ENCODE results near the gene CCDC68.
"Not testable (repeated sequence)": the region's sequence is repeated elsewhere in the genome, so short reads cannot be mapped to it uniquely, and the experiment has no call there.

CCDC68 gene, protein sequence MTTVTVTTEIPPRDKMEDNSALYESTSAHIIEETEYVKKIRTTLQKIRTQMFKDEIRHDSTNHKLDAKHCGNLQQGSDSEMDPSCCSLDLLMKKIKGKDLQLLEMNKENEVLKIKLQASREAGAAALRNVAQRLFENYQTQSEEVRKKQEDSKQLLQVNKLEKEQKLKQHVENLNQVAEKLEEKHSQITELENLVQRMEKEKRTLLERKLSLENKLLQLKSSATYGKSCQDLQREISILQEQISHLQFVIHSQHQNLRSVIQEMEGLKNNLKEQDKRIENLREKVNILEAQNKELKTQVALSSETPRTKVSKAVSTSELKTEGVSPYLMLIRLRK

DNA sequence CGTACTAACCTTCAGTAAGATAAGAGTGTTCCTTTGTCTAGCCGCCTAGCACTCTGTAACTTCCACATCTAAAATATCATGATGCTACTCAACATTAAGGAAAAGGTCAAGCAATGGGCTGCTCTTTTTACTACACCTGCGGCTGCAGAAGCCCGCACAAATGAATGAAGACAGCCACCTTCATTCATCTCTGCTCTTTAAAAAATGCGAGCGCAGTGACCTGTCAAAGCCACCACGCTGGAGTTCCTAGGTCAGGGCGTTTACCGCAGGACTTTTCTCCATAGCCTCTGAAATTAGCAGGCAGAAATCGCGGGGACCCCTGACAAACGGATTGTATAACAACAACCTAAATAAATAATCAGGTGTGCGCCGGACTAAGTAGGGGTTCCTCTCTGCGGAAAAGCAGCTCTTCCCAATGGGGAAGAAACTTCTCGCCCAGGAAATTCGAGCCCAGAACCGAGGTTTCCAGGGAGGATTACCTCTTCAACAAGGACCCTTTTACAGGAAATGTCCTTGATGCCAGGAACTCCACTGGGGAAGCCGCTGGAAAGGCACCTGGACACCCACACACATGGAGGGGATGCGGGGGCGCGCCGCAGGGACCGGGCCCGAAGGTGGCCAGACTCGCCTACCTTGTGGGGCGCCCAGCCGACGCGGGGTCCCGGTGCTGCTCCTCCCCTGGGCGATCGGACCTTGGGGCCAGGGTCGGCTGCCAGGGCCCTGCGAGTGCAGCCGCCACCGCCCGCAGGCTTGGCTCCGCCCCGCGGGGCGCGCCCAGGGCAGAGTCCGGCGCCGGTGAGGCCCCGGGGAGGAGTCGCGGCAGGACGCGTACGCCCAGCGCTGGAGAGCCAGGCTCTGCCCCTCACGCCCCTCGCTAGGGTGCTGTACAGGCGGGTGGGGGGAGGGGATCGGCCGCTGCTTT lies at the start of gene CCDC68:
Gene CCDC68, minus strand, starts transcription at position 758 of the 922 bp plus-strand sequence. CDS start 16,670 bp downstream, outside the sequence.
- in situ Hi-C loops (cut with HindIII; ENCODE audit: low sequenced_read_pairs): no loop called here

DNA sequence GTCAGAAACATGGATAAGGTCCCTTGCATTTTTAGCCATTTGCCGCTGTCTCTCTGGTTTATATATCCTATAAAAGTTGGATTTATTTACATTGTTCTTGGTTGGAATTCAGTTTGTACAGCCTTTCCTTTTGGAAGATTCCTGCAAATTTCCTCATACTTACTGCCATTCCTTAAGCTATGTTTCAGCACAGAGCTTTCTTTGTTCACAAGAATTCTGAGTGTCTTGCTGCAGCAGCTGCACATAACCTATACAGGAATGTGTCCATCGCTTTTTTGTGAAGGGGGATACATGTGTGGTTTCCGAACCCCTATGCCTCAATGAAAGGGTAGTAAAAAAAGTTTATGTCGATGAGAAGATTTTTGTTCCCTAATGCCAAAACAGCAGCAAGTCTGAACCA lies 48.3 kb upstream of the CCDC68 start:
- in situ Hi-C loops (cut with HindIII; ENCODE audit: low sequenced_read_pairs): no loop called here

DNA sequence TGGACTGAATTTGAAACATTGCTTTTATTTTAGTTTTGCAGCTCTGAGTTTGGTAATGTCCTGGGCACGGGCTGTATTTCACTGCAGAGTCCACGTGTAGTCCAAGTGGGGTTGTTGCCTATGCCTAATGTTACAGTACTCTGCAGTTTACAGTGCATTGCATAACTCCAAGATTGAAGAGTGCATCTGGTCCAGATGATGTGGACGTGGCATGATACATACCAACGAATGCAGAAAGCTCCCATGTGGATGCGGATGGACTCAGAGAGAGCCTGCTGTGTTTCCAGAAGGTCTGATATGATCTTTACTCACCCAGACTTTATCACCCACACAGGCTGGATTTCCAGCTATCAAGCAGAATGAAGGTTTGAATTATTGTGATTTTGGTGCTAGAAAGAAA lies 44.4 kb upstream of the CCDC68 start:
- in situ Hi-C loops (cut with HindIII; ENCODE audit: low sequenced_read_pairs): no loop called here

DNA sequence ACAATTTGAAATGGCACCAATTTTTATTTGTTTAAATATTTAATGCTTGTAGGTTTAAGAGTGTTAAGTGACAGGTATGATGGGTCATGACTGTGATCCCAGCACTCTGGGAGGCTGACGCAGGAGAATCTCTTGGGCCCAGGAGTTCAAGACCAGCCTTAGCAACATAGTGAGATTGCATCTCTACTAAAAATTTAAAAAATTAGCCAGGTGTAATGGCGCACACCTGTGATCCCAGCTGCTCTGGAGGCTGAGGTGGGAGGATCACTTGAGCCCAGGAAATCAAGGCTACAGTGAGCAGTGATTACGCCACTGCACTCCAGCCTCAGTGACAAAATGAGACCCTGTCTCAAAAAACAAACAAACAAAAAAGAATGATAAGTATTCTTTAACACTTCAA lies 43.0 kb upstream of the CCDC68 start:
- in situ Hi-C loops (cut with HindIII; ENCODE audit: low sequenced_read_pairs): no loop called here

DNA sequence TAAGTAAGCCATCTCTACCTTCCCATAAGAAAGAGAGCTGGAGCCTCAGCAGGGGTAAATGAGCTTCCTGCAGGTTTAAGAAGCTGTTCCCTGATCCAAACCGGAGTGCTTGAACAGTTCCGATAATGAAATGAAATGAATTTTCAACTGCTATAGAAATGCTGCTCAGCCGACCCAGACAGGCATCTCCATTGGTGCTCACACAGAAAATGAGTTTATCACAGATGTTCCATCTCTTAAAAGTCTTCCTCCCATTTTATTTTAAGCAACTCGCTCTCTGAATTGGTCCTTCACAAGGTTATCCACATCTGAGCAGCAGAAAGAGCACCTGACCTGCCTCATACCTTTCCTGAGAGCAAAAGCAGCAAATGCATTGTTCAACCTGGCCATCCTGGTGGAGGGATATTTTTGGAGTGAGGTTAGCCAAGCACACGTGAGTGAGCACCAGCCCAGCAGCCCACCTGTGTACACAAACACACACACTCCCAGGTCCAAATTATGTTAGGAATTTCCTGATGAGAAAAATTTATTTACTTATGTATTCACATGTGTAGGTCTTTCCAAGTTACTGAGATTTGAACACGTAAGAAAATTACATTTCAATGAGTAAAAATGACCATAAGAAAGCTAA lies 42.2 kb upstream of the CCDC68 start:
- in situ Hi-C loops (cut with HindIII; ENCODE audit: low sequenced_read_pairs): no loop called here

DNA sequence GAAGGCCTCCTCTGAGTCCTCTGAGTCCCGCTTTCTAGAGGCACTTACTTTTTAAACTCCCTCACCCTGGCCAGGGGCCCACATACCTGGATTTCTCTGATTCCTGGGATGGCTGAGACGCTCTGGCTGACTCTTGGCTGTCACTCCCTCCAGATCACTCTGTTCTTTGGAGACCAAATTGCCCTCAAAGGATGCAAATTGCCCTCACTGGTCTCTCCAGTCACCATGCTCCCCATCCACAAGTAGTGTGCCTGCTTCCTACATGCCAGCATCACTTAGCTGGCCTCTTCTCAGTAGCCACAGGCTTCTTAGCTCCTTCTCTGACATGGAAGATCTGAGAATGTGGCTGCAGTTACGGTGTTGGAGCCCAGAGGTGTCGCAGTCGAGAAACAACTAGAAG lies 41.3 kb upstream of the CCDC68 start:
- in situ Hi-C loops (cut with HindIII; ENCODE audit: low sequenced_read_pairs): no loop called here

DNA sequence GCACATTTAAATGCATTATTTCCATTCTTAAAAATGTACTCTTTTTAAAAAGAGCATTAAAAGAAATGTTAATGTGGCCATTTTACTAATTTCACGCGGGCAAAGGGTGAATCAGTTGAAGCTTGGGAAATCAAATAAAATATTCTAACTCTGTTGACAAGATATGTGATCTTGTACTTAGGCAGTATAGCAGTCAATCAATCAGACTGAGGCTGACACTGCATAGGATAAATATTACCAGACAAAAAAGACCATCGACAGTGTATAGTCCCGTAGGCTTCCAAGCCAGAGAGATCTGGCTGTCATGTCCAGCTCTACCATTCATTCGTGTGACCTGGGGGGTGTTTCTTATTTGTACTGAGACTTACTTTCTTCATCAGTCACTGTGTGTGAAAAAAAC lies 39.8 kb upstream of the CCDC68 start:
- in situ Hi-C loops (cut with HindIII; ENCODE audit: low sequenced_read_pairs): loop anchor here (25.0 kb wide), 1 partner anchor 312 kb away; no protein-coding TSS in a partner anchor

DNA sequence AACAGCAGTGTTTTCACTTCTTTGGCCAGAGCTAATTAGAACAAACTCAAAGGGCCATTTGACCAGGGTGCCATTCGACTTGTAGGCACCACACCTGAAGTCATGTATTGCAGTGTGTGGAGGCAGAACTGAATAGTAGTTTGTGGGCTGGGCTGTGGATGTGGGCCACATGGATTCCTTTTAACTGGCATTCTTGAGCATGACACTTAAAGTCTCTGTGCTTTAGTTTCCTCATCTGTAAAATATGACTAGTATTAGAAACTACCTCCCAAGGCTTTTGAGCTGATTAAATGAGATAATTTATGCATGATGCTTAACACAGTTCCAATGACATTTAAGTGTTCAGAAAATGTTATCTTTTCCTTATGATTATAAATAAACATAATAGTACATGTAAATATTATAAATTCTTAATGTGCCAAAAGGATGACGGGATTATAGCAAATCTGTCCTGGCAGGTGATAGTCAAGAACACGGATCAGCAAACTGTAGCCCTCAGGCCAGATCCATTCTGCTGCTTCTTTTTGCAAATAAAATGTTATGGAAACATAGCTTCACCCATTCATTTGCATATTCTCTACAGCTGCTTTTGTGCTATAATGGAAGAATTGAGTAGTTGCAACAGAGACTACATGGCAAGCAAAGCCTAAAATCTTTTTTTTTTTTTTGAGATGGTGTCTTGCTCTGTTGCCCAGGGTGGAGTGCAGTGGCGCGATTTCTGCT lies 36.3 kb upstream of the CCDC68 start:
- in situ Hi-C loops (cut with HindIII; ENCODE audit: low sequenced_read_pairs): loop anchor here (25.0 kb wide), 1 partner anchor 308 kb away; no protein-coding TSS in a partner anchor

DNA sequence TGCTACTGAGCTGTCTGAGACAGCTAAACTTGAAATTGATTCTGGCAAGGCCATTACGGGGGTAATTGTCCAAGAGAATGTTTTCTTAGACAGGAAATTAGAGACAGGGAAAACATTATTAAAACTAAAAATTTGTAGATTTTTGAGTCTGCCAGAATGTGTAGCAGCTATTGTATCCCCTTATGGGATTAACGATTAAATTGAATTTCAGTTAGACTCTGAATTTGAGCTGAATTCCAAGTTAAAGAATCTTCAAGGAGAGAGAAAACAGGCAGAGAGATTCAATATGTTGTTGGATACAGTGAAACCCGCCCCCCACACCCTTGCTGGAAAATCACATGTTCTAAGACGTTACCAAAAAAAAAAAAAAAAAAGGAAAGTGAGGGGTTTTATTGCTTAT lies 32.7 kb upstream of the CCDC68 start:
- in situ Hi-C loops (cut with HindIII; ENCODE audit: low sequenced_read_pairs): loop anchor here (25.0 kb wide), 1 partner anchor 305 kb away; no protein-coding TSS in a partner anchor

DNA sequence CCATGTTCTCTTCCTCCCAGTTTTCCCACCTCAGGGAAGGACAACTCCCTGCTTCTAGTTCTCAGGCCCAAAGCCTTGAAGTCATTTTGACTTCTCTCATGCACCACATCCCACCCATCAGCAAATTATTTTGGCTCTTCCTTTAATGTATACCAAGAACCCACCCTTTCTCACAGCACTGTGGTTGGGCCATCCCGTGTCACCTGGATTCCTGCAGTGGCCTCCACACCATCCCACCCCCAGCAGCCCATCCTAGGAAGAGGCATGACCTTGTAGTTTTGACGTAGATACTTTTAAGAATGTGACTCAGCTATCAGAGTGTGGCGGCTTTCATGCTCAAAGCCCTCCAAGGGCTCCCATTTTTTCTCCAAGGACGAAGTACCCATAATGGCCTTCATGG lies 25.6 kb upstream of the CCDC68 start:
- in situ Hi-C loops (cut with HindIII; ENCODE audit: low sequenced_read_pairs): loop anchor here (25.0 kb wide), 1 partner anchor 298 kb away; no protein-coding TSS in a partner anchor

DNA sequence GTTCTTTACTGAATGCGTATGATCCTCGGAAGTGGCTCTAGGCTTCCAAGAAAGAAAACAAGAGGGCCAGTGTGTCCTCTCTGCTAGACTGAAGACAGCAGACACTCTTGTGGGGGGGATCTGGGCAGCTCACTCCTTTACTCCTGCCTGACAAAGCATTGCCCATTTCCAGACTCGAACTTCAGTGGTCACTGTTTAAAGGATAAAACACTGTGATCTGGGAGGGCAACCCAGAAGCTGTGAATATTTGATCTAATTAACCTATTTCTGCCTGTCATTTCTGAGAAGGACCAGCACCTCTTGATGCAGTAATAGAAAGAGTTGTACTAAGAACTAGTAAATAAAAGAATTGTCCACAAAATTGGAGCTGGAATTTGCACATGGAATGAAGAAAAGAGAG lies 24.5 kb upstream of the CCDC68 start:
- in situ Hi-C loops (cut with HindIII; ENCODE audit: low sequenced_read_pairs): loop anchor here (25.0 kb wide), 1 partner anchor 296 kb away; no protein-coding TSS in a partner anchor

DNA sequence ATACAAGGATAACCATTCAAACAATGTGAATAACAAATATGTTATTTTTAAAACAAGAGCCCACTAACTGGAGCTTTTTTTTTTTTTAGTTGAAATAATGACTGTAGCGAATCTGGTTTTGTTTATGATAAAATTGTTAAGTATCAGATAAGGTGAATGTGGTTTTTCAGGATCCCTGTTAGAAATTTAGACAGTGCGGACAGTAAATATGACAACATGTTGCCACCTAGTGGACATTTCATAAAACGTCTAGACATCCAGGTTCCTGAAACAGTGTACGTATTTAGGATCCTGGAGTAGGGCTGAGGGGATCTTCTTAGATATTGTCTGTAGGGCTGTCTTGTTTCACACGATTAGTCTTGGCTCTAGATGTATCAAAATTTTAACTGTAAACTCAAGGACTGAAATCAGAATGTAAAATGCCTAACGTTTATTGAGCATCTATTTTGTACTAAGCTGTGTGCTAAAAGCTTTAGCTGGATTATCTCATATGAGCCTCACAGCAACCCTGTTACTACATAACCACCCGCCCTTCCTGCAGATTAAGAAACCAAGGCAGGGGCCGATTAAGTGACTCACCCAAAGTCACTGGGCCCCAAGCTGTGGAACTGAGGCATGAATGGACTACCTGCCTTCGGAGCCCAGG lies 23.9 kb upstream of the CCDC68 start:
- in situ Hi-C loops (cut with HindIII; ENCODE audit: low sequenced_read_pairs): loop anchor here (25.0 kb wide), 1 partner anchor 296 kb away; no protein-coding TSS in a partner anchor

DNA sequence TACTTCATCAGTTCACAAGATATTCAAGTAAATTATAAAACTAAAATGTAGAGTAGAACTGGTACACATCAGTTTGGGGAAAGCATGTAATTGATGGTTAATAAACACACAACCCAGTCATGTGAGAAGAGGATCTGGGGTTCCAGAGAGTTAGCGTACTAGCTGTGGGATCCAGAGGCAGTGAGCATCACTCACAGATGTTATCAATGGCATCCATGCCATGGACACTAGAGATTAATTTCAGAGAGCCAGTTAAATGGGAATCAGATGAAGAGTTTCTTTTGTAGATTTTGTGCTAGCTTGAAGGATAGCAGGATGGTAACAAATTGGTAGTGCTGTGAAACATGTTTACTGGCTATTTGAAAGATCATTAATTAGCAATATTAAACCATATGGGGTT lies 21.8 kb upstream of the CCDC68 start:
- in situ Hi-C loops (cut with HindIII; ENCODE audit: low sequenced_read_pairs): loop anchor here (25.0 kb wide), 1 partner anchor 294 kb away; no protein-coding TSS in a partner anchor

DNA sequence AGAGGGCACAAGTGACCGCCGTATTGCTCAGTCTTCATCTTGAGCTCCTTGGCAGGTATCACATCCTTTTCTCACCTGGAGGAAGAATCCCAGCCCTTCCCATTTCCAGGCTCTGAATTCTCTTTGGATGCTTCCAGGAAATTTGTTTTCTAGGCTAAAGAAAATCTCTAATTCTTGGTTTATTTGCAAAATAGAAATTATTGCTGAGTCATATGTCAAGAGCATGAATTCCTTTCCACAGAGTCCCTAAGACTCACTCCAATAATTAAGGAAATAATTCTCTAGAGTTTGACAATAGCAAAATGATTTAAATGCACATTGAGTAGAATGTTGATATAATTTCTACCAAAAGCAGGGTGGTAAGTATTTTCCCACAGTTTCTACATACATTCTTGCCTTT lies 16.3 kb upstream of the CCDC68 start:
- in situ Hi-C loops (cut with HindIII; ENCODE audit: low sequenced_read_pairs): loop anchor here (25.0 kb wide), 1 partner anchor 288 kb away; no protein-coding TSS in a partner anchor

DNA sequence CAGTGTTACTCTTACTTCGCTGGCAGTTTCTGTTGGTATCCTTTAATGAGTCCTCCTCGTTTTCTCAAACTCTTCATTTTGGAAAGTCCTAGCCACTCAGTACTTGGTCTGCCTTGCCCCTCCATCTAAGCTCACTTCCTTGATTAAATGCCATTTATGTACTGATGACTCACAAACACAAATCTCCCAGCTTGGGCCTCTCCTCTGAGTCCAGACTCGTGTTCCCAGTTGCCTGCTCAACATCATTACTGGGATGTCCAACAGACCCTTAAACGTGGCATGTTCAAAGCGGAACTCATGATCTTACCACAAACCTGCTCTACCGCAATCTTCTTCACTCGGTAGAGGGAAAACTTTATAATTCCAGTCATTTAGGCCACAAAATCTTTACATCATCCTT lies 13.8 kb upstream of the CCDC68 start:
- in situ Hi-C loops (cut with HindIII; ENCODE audit: low sequenced_read_pairs): no loop called here

DNA sequence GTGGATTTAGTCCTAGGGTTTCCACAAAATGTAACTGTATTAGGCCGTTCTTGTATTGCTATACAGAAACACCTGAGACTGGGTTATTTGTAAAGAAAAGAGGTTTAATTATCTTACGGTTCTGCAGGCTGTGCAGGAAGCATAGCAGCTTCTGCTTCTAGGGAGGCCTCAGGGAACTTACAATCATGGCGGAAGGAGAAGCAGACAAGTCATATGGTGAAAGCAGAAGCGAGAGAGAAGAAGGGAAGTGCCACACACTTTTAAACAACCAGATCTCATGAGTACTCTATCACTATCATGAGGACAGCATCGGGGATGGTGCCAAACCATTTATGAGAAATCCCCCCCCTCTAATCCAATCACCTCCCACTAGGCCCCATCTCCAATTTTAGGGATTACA lies 9.5 kb upstream of the CCDC68 start:
- in situ Hi-C loops (cut with HindIII; ENCODE audit: low sequenced_read_pairs): no loop called here

DNA sequence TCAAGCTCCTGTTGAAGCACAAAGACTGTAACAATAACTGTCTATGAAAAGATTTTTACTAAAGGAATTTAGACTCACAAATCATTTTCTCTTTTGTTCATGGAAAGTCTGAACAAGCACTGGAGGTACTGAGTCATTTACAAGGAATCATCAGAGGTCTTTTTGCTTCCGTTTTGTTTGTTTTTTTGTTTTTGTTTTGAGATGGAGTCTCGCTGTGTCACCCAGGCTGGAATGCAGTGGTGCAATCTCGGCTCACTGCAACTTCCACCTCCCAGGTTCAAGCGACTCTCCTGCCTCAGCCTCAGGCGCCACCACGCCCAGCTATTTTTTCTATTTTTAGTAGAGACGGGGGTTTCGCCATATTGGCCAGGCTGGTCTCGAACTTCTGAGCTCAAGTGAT lies 9.0 kb upstream of the CCDC68 start:
- in situ Hi-C loops (cut with HindIII; ENCODE audit: low sequenced_read_pairs): not testable (repeated sequence)

DNA sequence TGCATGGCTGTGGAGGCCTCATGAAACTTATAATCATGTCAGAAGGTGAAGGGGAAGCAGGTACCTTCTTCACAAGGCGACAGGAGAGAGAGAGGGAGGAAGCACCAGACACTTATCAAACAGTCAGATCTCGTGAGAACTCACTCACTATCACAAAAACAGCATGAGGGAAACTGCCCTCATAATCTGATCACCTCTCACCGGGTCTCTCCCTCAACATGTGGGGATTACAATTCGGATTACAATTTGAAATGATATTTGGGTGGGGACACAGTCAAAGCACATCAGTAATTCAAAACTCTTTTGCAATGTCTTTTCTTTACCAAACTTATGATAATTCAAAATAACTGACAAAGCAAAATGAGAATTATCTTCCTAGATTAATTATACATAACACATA lies 8.5 kb upstream of the CCDC68 start:
- in situ Hi-C loops (cut with HindIII; ENCODE audit: low sequenced_read_pairs): no loop called here

DNA sequence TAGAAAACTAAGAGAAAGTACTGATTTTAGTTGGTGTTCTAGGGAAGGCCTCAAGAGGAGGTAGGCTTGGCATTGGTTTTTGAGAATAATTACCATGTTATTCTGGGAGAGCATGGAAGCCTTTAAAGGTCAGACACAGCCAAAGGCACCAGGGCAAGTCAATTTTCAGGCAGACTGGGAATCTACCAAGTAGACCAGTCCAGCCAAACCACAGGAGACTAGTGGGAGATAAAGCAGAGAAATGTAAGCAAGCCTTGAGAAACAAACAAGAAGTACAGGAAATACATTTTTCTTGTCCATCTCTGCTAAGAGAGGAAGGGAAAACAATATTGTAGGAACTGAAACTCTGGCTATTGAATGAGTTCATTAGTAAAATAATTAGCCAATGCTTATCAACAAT lies 5.5 kb upstream of the CCDC68 start:
- in situ Hi-C loops (cut with HindIII; ENCODE audit: low sequenced_read_pairs): no loop called here

Data from DLD1 (cell line).